ENCODE results near the gene SLC16A4.
"Not testable (repeated sequence)": the region's sequence is repeated elsewhere in the genome, so short reads cannot be mapped to it uniquely, and the experiment has no call there.

DNA sequence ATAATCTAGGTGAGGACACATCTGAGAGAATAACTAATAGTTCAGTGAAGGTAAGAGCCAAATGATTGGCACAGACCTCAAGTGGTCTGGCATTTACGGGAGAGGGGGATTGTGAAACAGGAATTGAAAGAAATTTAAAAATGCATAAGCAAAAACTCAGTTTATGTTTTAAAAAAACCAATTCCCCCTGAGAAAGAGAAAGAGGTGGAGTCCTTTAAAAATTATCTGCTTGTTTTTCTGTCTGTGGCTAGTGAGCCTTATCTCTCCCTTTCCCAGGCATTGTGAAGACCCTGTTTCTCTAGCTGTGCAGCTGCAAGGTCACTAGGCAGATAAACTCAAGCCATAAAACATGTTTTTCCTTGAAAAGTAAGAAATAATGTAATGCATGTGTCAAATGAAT, 22.2 kb upstream of the SLC16A4 start:
- TF ChIP-seq, protein P1, sequence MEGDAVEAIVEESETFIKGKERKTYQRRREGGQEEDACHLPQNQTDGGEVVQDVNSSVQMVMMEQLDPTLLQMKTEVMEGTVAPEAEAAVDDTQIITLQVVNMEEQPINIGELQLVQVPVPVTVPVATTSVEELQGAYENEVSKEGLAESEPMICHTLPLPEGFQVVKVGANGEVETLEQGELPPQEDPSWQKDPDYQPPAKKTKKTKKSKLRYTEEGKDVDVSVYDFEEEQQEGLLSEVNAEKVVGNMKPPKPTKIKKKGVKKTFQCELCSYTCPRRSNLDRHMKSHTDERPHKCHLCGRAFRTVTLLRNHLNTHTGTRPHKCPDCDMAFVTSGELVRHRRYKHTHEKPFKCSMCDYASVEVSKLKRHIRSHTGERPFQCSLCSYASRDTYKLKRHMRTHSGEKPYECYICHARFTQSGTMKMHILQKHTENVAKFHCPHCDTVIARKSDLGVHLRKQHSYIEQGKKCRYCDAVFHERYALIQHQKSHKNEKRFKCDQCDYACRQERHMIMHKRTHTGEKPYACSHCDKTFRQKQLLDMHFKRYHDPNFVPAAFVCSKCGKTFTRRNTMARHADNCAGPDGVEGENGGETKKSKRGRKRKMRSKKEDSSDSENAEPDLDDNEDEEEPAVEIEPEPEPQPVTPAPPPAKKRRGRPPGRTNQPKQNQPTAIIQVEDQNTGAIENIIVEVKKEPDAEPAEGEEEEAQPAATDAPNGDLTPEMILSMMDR (IDR thresholded peaks at IDR 0.05 in 8 of 11, conservative IDR thresholded peaks at IDR 0.05 in 3 of 11), result not testable (repeated sequence)
- not testable (repeated sequence) for TF ChIP-seq POLR2A, POLR2AphosphoS5 (IDR thresholded peaks at IDR 0.05)

Data from spleen (tissue), 7 donors.